HG03045 (cell line): Measurements from ENCODE around the gene OSBPL2.

Experiments used
- ATAC-seq: cut with Tn5 transposase; IDR thresholded peaks from one replicate; pipeline ENCODE4 v1.9.1; 2021; ENCODE audit warnings: mild to moderate bottlenecking, moderate library complexity; ENCODE audit not compliant: unreplicated experiment

OSBPL2 gene

GRCh38 chr20:62296724-62297448 lies 58.6 kb downstream of the OSBPL2 start:
- ATAC-seq: no peak

- no peak for ATAC-seq
Measured at GRCh38 chr20:62297449-62298227, 59.3 kb downstream of the OSBPL2 start.

GRCh38 chr20:62298577-62299249 lies 60.4 kb downstream of the OSBPL2 start:
- no peak for ATAC-seq

- no peak for ATAC-seq
Measured at GRCh38 chr20:62299666-62300236, 61.4 kb downstream of the OSBPL2 start.

- ATAC-seq: no peak
Measured at GRCh38 chr20:62300319-62300718, 62.0 kb downstream of the OSBPL2 start.

GRCh38 chr20:62301111-62301668 lies 62.9 kb downstream of the OSBPL2 start:
- ATAC-seq: no peak

- ATAC-seq: peak; percentile 31
Measured at GRCh38 chr20:62301773-62302340, 63.5 kb downstream of the OSBPL2 start.

GRCh38 chr20:62302341-62303061 lies 64.2 kb downstream of the OSBPL2 start, which contains the start of gene ADRM1:
ADRM1 (plus strand) TSS chr20:62302997; CDS start chr20:62303569, 572 bp downstream.
- peak; percentile 83 for ATAC-seq

GRCh38 chr20:62303062-62303339 lies 64.7 kb downstream of the OSBPL2 start:
- no peak for ATAC-seq

GRCh38 chr20:62303340-62304226 lies 65.3 kb downstream of the OSBPL2 start:
- peak; percentile 7 for ATAC-seq

GRCh38 chr20:62304331-62305148 lies 66.2 kb downstream of the OSBPL2 start:
- ATAC-seq: no peak

- ATAC-seq: no peak
Measured at GRCh38 chr20:62305149-62305764, 66.9 kb downstream of the OSBPL2 start.

GRCh38 chr20:62305765-62306413 lies 67.6 kb downstream of the OSBPL2 start:
- no peak for ATAC-seq

GRCh38 chr20:62306414-62307187 lies 68.3 kb downstream of the OSBPL2 start:
- no peak for ATAC-seq

GRCh38 chr20:62307226-62308101 lies 69.1 kb downstream of the OSBPL2 start:
- ATAC-seq: no peak
